Measurements from ENCODE around the gene CCDC152. TPM values are rescaled to one million over a fixed set of nuclear protein-coding genes. Genes with fewer than 3 reads are reported as not detected.

CCDC152 gene
- total RNA-seq, 1 experiment from 2014 or later = 0.13 TPM

GRCh38 chr5:42836070-42836769 lies 79.6 kb downstream of the CCDC152 start:
- H2BK15ac ChIP-seq (ENCODE audit: low read depth, low read length) = no peak overlapping the region
- H3K4me2 ChIP-seq (ENCODE audit: insufficient read depth, insufficient read length, low read length) = no peak overlapping the region
- no peaks in the 10 kb centered on the region for H3K79me1 ChIP-seq (ENCODE audit: insufficient read depth, low read depth, low read length, poor library complexity, severe bottlenecking)
- H3K4me3 Mint-ChIP-seq = no peak overlapping the region
- H3K4ac ChIP-seq (ENCODE audit: low read depth, low read length) = no peak overlapping the region
- no peaks in the 10 kb centered on the region for H3K27me3 ChIP-seq (ENCODE audit: insufficient read depth, low read length)
- no CpG with 5 or more reads among the region's 25 CpGs for WGBS (ENCODE audit: extremely low coverage, insufficient read length, low lambda C conversion rate)
- H3K4me1 ChIP-seq (ENCODE audit: insufficient read depth, low read length) = no peaks in the 10 kb centered on the region
- H3K14ac ChIP-seq (ENCODE audit: insufficient read depth, low read length) = no peak overlapping the region
- no peak overlapping the region for H2BK120ac ChIP-seq (ENCODE audit: low read depth, low read length, poor library complexity, severe bottlenecking)
- no peak overlapping the region for H4K91ac ChIP-seq (ENCODE audit: insufficient read length, low read depth, low read length)
- peaks cover 0 to 4% of the 10 kb centered on the region in 2 experiments; a peak in 2 of 5 replicates for H3K9me3 Mint-ChIP-seq
- H3K27me3 Mint-ChIP-seq (ENCODE audit: low read depth) = no peaks in the 10 kb centered on the region
- H2BK20ac ChIP-seq (ENCODE audit: low read depth, low read length, poor library complexity, severe bottlenecking) = no peak overlapping the region
- no peak overlapping the region for H3K9ac ChIP-seq (ENCODE audit: extremely low read depth, insufficient read length, low read length)
- no peaks in the 10 kb centered on the region for H3K23me2 ChIP-seq (ENCODE audit: insufficient read length, low read depth, low read length, poor library complexity, severe bottlenecking)
- DNase-seq = no peak
- no peak overlapping the region for H2BK12ac ChIP-seq (ENCODE audit: insufficient read length, low read depth, low read length)
- no peaks in the 10 kb centered on the region for H3K4me1 Mint-ChIP-seq
- H2BK5ac ChIP-seq (ENCODE audit: insufficient read length, low read length) = no peak overlapping the region
- no peak overlapping the region for H4K5ac ChIP-seq (ENCODE audit: insufficient read length, low read depth, low read length)
- H3T11ph ChIP-seq (ENCODE audit: low read length) = no peak overlapping the region
- no peak overlapping the region for H3K18ac ChIP-seq (ENCODE audit: insufficient read length, low read depth, low read length)
- no peaks in the 10 kb centered on the region for H3K9me3 ChIP-seq (ENCODE audit: control insufficient read depth, low read depth, low read length)
- H4K8ac ChIP-seq (replicated peaks; ENCODE audit: insufficient read length, low read depth, low read length) = no peak overlapping the region
- H3K56ac ChIP-seq (ENCODE audit: insufficient read length, low read depth, low read length) = no peak overlapping the region
- TF ChIP-seq, protein P1, sequence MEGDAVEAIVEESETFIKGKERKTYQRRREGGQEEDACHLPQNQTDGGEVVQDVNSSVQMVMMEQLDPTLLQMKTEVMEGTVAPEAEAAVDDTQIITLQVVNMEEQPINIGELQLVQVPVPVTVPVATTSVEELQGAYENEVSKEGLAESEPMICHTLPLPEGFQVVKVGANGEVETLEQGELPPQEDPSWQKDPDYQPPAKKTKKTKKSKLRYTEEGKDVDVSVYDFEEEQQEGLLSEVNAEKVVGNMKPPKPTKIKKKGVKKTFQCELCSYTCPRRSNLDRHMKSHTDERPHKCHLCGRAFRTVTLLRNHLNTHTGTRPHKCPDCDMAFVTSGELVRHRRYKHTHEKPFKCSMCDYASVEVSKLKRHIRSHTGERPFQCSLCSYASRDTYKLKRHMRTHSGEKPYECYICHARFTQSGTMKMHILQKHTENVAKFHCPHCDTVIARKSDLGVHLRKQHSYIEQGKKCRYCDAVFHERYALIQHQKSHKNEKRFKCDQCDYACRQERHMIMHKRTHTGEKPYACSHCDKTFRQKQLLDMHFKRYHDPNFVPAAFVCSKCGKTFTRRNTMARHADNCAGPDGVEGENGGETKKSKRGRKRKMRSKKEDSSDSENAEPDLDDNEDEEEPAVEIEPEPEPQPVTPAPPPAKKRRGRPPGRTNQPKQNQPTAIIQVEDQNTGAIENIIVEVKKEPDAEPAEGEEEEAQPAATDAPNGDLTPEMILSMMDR (conservative IDR thresholded peaks at IDR 0.05) = no peak
- no peak overlapping the region for H3K27ac ChIP-seq (ENCODE audit: insufficient read length, low read depth, low read length)
- H3K79me2 ChIP-seq (ENCODE audit: insufficient read depth, low read length) = no peaks in the 10 kb centered on the region
- H3K36me3 Mint-ChIP-seq (ENCODE audit: insufficient read depth in 1 of 3, low read depth in 3 of 3) = no peaks in the 10 kb centered on the region
- H2AK5ac ChIP-seq (ENCODE audit: insufficient read length, low read length) = no peak overlapping the region
- H4K20me1 ChIP-seq (ENCODE audit: control insufficient read depth, insufficient read depth, insufficient read length) = no peaks in the 10 kb centered on the region
- H3K23ac ChIP-seq (ENCODE audit: insufficient read length, low read depth, low read length) = no peak overlapping the region
- no peak overlapping the region for H2AFZ ChIP-seq (ENCODE audit: low read length)
- H3K27ac Mint-ChIP-seq = no peak overlapping the region; a peak in 1 of 7 replicates
